Measurements from ENCODE around the gene VPS11.
"Not testable (repeated sequence)": the region's sequence is repeated elsewhere in the genome, so short reads cannot be mapped to it uniquely, and the experiment has no call there.

Gene VPS11

DNA sequence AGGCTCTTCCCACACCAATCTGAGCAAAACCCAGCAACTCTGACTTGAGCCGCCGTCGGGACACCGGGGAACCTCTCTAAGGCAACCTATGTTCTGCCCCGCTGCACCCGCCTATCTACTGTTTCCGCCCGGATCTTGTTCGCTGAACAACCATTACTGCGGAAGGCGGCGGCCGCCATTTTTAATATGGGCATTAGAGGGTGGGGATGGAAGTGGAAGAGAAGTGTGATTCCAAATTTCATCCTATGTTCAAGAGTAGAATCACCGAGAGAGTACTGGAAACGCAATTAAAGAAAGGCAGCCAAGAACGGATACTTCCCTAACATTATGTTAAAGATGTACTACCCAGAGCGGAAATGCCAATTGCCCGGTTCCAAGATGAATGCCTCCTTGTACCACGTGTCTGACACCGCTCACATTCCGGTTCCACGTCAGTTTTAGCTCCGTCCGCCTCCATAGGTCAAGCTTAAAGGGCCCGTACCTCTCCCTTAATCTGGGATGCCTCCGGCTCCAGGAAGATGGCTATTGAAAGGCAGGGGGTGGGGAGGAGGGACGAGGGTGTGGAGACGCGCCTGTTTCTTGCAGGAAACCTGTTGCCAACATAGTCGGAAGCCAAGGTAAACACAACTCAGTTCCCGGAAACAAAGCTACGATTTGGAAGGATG is 34.3 kb downstream of the VPS11 start, which contains the start of gene DPAGT1:
DPAGT1 (minus strand) TSS at position 95 of the 665 bp plus-strand sequence. CDS start 198 bp downstream, outside the sequence.
- in situ Hi-C loops (cut with MboI; ENCODE audit: low sequenced_read_pairs): no loop called here

DNA sequence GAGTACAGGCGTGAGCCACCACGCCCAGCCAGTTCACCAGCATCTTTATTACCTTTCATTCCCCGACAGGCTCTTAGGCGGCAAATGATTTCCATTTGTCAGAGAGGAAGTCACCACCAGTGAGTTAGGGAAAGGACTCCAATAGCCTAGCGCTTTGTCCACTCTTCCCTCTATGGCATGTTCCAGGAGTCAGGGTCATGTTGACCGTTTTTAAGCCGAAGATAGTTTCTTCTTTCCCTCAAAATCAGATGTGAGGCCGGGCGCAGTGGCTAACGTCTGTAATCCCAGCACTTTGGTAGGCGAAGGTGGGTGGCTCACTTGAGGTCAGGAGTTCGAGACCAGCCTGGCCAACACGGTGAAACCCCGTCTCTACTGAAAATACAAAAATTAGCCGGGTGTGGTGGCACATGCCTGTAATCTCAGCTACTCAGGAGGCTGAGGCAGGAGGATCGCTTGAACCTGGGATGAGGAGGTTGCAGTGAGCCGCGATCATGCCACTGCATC is 35.6 kb downstream of the VPS11 start:
- in situ Hi-C loops (cut with MboI; ENCODE audit: low sequenced_read_pairs): not testable (repeated sequence)

DNA sequence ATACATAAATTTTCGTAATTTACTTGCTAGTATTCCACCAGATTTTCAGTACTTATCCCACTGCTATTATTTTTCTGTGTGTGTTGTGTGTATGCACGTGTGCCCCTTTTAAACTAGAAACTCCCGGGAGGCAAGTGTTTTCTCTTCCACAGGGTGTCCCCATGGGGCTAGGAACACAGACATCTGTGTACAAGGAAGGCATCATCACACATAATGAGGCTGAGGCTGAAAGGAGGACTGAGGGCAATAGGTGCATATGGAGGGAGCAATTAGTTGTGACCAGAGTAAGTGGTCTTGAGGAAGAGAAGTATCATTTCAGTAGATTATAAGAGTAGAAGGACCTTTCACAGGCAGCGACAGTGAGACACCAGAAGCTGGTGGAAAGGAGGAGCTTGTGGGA is 36.2 kb downstream of the VPS11 start:
- in situ Hi-C loops (cut with MboI; ENCODE audit: low sequenced_read_pairs): no loop called here

DNA sequence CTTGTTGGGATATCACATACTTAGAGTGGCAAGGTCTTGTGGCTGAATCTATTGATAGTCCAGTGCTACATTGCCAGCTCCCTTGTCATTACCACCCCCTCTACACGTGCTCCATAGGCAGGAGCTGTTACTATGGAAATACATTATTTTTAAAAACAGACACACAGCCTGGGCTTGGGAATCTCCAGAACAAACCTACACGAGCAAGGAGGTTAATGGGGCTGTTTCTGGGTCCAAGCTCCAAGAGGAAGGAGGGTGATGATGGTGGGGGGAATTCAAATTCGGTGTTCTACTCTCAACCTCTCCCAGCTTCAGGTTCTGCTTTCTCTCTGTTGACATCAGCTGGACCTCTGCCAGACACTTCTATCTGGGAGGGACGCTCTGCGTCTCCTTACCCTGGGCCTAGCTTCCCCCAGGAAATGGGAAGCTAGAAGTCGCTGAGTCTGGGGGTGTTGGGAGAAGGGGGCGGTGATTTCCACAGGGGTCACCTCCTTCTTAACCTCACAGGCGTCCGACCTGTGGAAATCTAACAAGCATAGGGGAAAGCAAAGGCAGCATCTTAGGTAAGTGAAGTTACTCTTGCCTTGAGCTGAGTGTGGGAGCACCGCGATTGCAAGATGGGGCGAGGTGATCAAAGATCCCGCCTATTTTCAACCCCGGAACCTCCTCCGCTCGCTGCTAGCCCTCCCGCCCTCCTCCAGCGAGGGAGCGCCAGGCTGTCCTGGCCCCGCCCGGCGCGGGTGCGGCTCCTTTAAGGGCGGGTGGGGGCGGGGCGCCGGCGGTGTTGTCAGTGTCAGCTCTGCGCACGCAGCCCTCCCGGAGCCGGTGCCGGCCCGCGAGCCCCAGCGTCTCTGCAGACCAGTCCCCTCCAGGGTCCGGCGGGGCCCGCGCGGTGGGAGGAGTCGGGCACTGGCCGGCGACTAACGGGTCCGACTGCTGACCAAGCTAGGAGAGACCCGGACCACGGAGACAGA is 39.2 kb downstream of the VPS11 start, which contains the start of gene C2CD2L:
C2CD2L (plus strand) TSS at position 781 of the 974 bp plus-strand sequence. CDS start 398 bp downstream, outside the sequence.
- in situ Hi-C loops (cut with MboI; ENCODE audit: low sequenced_read_pairs): no loop called here

DNA sequence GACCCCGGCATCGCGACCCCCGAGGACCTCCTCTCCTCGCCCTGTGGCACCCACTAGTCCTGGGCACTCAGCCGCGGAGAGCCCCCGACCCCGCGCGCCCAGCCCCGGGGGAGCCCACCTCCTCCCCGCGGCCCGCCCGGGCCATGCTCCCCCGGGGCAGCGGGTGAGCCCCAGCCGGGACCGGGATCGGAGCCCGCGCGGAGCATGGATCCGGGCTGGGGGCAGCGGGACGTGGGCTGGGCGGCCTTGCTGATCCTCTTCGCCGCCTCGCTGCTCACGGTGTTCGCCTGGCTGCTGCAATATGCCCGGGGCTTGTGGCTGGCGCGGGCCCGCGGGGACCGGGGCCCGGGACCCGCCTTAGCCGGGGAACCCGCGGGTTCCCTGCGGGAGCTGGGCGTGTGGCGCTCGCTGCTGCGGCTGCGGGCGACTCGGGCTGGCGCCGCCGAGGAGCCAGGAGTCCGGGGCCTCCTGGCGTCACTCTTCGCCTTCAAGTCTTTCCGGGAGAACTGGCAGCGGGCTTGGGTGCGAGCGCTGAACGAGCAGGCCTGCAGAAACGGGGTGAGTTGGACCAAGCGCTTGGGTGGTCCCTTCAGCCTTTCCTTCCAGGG is 40.0 kb downstream of the VPS11 start:
- in situ Hi-C loops (cut with MboI; ENCODE audit: low sequenced_read_pairs): no loop called here

DNA sequence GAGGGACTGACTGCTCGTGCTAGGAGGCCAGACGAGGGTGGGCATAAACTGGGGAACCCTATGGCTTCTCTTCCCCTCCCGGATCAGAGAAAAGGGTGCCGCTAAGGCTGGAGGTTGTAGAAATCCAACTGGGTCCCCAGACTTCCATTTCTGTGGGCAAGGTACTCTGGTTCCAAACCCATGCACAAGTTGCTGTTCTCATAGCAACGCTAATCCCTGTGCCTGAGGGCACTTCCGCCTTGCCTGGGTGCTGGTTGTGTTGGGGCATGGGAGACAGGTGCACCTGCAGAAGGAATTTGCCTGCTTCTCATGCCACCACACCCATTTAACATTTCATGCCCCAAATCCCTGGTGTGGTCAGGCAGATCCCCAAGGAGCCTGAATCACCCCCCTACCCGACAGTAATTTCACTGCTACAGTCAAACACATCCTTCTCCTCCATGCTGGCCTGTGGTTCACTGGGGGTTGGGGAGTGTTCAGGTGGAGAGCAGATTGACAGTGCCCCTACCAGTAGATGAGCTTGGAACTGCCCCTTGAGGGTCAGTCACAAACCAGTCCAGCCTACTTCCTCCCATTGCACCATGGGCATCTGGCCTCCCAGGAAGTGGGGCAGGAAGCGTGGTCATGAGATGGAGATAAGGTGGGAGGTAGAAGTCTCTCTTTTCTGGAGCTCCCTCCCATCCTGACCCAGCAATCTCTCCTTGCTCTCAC is 40.7 kb downstream of the VPS11 start:
- in situ Hi-C loops (cut with MboI; ENCODE audit: low sequenced_read_pairs): no loop called here

DNA sequence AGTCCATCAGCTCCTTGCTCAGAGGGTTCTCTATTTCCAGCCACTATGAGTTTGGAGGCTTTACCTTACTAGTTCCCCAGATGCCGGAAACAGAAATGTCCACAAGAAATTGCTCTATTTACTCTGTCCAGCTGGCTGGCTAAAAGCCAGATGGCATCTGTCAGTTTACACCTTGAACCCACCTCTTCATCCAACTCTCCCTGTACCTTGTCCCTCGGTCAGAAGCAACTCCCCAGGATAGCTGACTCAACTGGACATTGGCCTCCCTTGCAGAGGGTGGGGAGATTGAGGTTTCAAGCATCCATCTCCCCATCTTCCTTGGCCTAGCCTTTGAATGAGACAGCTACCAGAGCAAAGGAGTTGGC is 41.2 kb downstream of the VPS11 start:
- in situ Hi-C loops (cut with MboI; ENCODE audit: low sequenced_read_pairs): no loop called here

DNA sequence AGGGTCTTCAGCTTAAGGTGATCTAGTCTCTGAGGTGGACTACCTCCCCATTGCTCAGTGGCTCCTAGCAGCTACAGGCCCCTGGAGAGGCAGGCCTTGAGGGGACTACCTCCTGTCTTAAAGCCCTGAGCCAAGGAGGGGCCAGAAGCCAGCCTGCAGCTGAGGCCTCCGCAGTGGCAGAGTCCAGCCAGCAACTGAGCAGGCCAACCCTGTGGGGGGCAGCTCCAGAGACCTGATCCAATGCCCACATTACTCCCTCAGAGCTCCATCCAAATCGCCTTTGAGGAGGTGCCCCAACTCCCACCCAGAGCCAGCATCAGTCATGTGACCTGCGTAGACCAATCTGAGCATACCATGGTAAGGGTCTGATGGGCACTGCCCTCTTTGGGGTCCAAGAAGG is 42.2 kb downstream of the VPS11 start:
- in situ Hi-C loops (cut with MboI; ENCODE audit: low sequenced_read_pairs): no loop called here

DNA sequence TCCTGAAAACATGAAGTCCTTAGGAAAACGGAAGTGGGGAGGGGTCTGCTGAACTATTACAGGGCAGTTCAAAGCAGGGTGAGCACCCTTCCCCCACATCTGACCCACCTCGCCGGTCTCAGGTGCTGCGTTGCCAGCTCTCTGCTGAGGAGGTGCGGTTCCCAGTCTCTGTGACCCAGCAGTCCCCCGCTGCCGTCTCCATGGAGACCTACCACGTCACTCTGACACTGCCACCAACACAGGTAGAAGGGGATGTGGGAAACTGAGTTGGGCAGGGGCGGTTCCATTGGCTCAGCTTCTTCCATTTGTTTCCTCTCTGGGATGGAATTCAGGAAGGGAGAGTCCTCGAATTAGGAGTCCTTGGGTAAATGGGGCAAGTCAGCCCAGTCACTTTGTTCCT is 42.8 kb downstream of the VPS11 start:
- in situ Hi-C loops (cut with MboI; ENCODE audit: low sequenced_read_pairs): no loop called here

DNA sequence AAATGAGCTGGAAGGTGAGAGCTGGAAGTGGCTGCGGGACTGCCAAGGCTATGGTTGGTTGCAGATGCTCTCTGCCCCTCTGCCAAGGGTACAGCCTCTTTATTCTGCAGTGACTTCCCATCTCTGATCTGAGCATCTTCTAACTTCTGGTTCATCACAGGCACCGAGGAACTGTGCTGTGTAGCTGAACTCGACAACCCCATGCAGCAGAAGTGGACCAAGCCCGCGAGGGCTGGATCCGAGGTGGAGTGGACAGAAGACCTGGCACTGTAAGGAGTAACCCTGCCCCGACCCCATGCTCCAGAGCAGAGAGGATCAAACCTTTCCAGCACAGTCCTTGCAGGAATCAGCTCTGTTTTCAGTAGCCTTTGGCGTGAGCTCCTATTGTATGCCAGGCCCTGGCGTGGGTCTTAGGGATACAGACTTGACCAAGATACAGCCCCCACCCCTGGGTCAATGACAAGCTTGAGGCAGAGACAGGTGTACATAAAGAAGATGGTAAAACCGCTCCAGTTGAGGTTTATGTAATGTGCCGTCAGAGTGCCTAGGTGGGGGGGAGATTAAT is 43.8 kb downstream of the VPS11 start:
- in situ Hi-C loops (cut with MboI; ENCODE audit: low sequenced_read_pairs): no loop called here

DNA sequence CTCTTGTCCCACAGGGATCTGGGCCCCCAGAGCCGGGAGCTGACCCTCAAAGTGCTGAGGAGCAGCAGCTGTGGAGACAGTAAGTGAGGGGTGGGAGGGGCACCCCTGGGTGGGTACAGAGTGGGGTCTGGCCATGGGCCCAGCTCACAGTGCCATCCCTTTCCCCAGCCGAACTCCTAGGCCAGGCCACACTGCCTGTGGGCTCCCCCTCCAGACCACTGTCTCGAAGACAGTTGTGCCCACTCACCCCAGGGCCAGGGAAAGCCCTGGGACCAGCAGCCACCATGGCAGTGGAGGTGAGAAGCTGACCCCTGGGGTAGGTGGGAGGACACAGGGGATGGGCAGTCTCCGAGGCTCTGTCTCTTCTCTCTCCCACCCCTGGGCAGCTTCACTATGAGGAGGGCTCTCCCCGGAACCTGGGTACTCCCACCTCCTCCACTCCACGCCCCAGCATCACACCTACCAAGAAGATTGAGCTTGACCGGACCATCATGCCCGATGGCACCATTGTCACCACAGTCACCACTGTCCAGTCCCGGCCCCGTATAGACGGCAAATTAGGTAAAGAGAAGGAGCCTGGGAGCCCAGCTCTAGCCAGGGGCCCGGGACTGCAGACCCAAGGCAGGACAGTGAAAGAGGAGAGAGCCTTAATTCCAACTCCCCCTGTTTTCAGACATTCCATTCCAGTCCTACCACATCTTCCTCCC is 44.8 kb downstream of the VPS11 start:
- in situ Hi-C loops (cut with MboI; ENCODE audit: low sequenced_read_pairs): no loop called here

DNA sequence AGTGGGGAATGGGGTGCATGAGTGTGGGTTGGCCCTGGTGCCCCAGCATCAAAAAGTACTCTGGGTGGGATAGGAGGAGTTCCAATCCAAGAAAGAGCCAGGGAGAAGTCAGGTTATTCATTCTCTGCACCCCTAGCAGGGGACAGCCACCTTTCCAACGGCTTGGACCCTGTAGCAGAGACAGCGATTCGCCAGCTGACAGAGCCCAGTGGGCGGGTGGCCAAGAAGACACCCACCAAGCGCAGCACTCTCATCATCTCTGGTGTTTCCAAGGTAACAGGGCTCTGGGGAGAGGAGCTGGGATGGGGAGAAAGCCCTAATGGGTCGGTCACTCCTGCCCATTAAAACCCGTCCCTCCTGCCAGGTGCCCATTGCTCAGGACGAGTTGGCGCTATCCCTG is 46.1 kb downstream of the VPS11 start:
- in situ Hi-C loops (cut with MboI; ENCODE audit: low sequenced_read_pairs): no loop called here

DNA sequence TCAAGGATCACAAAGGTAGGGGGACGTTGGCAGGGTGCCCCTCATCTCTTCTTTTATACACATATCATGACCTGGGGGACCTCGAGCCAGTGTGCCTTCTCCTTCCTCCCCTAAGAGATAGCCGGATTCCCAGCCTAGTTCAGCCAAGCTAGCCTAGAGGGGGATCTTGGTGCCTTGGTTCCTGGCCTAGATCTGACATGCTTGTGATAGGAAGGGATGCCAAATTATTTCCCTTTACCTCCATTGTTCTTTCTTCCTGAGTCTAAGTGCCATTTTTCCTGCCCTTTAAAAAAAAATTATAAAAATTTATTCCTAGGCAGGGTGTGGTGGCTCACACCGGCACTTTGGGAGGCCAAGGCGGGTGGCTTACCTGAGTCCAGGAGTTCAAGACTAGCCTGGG is 46.7 kb downstream of the VPS11 start:
- in situ Hi-C loops (cut with MboI; ENCODE audit: low sequenced_read_pairs): no loop called here

DNA sequence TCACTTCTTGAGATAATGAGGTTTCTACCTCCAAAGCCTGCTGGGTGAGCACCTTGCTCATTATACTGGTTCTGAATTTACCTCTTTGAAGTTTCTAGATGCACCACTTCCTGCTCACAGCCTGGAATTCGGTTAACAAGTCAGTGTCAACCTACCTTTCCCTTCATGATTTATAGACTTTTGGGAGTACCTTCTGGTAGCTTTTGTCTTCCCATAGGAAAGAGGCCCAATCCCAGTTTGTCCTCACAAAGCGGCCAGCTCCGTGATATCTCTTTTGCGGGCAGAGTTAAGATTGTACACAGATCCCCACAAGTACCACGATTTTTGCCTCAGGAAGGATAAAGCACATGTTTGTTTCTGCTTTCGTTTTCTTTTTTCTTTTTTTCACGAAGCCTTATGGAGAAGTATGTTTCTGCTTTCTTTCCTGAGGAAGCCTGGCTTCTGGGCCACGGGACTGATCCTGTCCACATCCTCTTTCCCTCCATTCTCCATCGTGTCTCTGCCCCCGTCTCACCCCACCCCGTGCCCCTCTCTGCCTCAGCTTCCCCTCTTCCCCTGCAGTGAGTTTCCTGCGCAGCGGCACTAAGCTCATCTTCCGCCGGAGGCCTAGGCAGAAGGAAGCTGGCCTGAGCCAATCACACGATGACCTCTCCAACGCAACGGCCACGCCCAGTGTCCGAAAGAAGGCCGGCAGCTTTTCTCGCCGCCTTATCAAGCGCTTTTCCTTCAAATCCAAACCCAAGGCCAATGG is 48.0 kb downstream of the VPS11 start:
- in situ Hi-C loops (cut with MboI; ENCODE audit: low sequenced_read_pairs): no loop called here

DNA sequence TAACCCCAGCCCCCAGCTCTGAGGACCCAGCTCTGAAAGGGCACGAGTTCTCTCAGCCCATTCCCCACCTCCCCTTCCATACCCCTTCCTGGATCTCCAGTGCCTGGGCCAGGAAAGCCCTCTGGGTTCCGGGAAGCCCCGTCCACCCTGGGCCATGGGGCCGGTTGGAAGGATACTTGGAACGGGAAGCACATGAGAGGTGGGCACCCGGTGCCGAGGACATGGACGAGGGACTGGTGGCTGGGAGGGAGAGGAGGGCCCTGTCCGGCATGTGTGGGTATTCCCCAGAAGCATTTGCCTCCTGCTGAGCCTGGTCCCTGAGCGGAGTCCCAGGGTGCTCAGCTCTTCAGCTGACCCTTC is 48.6 kb downstream of the VPS11 start:
- in situ Hi-C loops (cut with MboI; ENCODE audit: low sequenced_read_pairs): no loop called here

DNA sequence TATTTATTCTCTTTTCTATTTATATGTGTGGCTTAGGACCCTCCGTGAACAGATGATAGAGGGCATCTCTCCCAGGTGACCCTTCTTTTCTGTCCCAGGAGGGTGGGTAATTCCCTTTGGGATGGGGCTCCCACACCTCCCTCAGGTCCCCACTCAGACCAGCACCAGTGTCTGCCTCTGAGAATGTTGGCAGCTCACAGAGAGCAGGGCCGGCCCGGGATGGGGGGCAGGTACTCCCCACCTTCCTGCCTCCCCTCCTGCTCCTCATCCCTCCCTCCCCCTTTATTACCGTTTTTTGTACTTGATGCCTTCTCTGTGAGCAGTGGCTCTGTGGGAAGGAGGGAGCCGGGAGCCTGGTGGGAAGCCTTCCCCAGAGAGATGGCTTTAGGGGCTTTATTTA is 49.0 kb downstream of the VPS11 start:
- in situ Hi-C loops (cut with MboI; ENCODE audit: low sequenced_read_pairs): no loop called here

DNA sequence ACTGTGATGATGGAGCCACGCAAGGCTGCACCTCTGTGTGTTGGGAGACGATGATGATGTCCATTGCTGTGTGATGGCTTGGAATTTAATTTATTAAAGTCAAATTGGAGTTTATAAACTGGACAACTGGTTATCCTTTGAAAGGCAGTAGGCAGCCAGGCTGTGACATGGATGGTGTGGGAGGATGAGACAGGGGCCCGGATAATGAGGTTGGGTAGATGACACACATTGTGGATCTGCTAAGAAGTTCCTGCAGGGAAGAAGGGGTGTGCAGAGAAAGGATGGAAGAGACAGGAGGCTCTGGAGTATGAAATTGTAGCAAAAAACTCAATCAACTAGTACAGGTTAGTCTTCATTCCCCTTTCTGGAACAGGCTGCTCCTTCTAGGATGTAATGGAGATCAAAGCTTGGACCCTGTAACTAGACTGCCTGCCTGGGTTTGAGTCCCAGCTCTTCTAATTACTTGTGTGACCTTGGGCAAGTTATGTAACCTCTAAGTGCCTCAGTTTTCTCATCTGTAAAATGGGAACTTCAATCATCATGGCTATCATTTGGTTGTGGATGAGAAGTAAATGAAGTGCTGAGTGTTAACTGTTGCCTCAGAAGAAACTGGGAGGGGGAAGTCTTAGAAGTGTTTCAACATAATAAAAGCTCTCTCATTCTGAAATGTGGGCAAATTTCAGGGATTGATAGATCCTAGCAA is 49.5 kb downstream of the VPS11 start:
- in situ Hi-C loops (cut with MboI; ENCODE audit: low sequenced_read_pairs): no loop called here

DNA sequence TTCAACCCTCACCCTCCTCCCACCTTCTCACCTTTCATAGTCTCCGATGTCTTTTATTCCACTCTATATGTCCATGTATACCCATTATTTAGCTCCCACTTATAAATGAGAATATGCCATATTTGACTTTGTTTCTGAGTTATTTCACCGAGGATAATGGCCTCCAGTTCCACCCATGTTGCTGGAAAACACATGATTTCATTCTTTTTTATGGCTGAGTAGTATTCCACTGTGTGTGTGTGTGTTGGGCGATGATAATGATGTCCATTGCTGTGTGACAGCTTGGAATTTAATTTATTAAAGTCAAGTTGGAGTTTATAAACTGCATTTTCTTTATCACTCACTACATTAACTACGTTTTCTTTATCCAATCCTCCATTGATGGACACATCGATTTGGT is 50.6 kb downstream of the VPS11 start:
- in situ Hi-C loops (cut with MboI; ENCODE audit: low sequenced_read_pairs): no loop called here

DNA sequence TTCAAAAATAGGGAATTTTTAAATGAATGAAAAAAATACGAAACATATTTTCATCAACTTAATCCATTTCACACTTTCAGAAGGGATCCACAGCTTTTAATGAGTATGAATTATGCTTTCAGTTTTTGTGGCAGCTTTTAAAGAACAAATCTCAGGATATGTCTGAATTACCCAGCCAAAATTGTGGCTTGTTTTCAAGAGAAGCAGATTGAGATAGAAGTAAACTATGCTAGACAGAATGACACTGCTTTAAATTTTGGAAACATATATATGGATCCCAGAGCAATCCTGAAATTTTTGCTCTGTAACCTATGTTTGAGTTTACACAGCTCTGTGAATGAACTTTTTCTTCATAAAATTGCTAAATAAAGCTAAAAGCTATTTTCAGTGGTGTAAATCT is 51.3 kb downstream of the VPS11 start:
- in situ Hi-C loops (cut with MboI; ENCODE audit: low sequenced_read_pairs): no loop called here

All from HL-60/S4 treated with phorbol 12-myristate 13-acetate at 8.2 ng/mL for 4 days and 3 days (cell line).